ENCODE data around the gene MTG1. TPM values are rescaled to one million over a fixed set of nuclear protein-coding genes. Genes with fewer than 3 reads are reported as not detected.

Gene MTG1
- total RNA-seq, 1 donor from 2014 or later, result 65.2 TPM

DNA sequence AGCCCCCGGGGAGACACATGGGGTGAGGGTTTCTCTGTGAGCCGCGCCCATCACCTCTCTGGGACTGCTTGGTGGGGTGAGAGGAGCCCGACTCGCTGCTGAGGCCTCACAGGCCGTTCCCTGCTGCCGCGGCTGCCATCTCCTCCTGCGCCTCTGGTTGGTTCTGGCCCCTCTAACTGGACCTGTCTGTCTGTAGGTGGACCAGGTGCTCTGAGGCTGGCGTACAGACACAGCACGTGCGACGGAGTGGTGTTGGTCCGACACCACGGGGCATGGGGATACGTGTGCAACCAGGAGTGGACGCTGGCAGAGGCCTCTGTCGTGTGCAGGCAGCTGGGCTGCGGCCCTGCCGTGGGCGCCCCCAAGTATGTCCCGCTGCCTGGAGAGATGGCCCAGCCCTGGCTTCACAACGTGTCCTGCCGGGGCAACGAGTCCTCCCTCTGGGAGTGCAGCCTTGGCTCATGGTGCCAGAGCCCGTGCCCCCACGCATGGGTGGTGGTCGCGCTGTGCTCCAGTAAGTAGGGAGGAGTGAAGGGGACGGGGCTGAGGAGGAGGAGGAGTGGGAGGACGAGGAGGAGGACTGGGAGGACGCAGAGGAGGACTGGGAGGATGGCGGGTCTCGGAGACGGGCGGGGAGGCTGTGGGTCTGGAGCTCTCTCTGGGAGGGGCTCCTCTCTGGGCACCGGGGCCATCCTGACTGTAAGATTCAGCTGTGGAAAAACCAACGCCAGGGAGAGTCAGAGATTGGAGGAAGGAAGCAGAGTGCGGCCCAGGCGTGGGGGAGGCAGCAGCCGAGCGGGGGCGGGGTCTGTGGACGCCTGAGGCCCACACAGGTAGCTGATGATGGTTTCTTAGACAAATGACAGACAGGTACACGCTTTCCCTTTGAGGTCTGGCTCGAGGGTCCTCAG is 62.3 kb downstream of the MTG1 start:
- DNase-seq (ENCODE audit: extremely low spot score, unreplicated experiment), result peak; percentile 81
- Mint-ChIP-seq H3K27ac (ENCODE audit: unreplicated experiment) (no peak overlapping the region), H3K36me3 (ENCODE audit: unreplicated experiment) (peaks cover 2% of the 10 kb centered on the region), H3K9me3 (ENCODE audit: unreplicated experiment) (peaks cover 4% of the 10 kb centered on the region), H3K4me1 (ENCODE audit: unreplicated experiment) (no peaks in the 10 kb centered on the region), H3K27me3 (ENCODE audit: unreplicated experiment) (no peaks in the 10 kb centered on the region), H3K4me3 (ENCODE audit: unreplicated experiment) (no peak overlapping the region)
- TF ChIP-seq, protein P1, sequence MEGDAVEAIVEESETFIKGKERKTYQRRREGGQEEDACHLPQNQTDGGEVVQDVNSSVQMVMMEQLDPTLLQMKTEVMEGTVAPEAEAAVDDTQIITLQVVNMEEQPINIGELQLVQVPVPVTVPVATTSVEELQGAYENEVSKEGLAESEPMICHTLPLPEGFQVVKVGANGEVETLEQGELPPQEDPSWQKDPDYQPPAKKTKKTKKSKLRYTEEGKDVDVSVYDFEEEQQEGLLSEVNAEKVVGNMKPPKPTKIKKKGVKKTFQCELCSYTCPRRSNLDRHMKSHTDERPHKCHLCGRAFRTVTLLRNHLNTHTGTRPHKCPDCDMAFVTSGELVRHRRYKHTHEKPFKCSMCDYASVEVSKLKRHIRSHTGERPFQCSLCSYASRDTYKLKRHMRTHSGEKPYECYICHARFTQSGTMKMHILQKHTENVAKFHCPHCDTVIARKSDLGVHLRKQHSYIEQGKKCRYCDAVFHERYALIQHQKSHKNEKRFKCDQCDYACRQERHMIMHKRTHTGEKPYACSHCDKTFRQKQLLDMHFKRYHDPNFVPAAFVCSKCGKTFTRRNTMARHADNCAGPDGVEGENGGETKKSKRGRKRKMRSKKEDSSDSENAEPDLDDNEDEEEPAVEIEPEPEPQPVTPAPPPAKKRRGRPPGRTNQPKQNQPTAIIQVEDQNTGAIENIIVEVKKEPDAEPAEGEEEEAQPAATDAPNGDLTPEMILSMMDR (IDR thresholded peaks at IDR 0.05), result no peak

- Mint-ChIP-seq H3K27me3 (ENCODE audit: unreplicated experiment) (no peaks in the 10 kb centered on the region), H3K36me3 (ENCODE audit: unreplicated experiment) (peaks cover 2% of the 10 kb centered on the region), H3K27ac (ENCODE audit: unreplicated experiment) (no peak overlapping the region), H3K4me3 (ENCODE audit: unreplicated experiment) (no peak overlapping the region), H3K4me1 (ENCODE audit: unreplicated experiment) (no peaks in the 10 kb centered on the region), H3K9me3 (ENCODE audit: unreplicated experiment) (peaks cover 4% of the 10 kb centered on the region)
- TF ChIP-seq, protein P1 (IDR thresholded peaks at IDR 0.05), result no peak
- DNase-seq (ENCODE audit: extremely low spot score, unreplicated experiment), result peak; percentile 83
These were observed 63.3 kb downstream of the MTG1 start for GRCh38 chr10:133457100-133457841.

GRCh38 chr10:133458021-133458709 is 64.2 kb downstream of the MTG1 start:
- peaks cover 2% of the 10 kb centered on the region for H3K36me3 Mint-ChIP-seq (ENCODE audit: unreplicated experiment)
- TF ChIP-seq, protein P1 (IDR thresholded peaks at IDR 0.05), result no peak
- H3K4me1 Mint-ChIP-seq (ENCODE audit: unreplicated experiment), result no peaks in the 10 kb centered on the region
- peaks cover 2% of the 10 kb centered on the region for H3K9me3 Mint-ChIP-seq (ENCODE audit: unreplicated experiment)
- H3K4me3 Mint-ChIP-seq (ENCODE audit: unreplicated experiment), result no peak overlapping the region
- no peak overlapping the region for H3K27ac Mint-ChIP-seq (ENCODE audit: unreplicated experiment)
- peak; percentile 83 for DNase-seq (ENCODE audit: extremely low spot score, unreplicated experiment)
- no peaks in the 10 kb centered on the region for H3K27me3 Mint-ChIP-seq (ENCODE audit: unreplicated experiment)

DNA sequence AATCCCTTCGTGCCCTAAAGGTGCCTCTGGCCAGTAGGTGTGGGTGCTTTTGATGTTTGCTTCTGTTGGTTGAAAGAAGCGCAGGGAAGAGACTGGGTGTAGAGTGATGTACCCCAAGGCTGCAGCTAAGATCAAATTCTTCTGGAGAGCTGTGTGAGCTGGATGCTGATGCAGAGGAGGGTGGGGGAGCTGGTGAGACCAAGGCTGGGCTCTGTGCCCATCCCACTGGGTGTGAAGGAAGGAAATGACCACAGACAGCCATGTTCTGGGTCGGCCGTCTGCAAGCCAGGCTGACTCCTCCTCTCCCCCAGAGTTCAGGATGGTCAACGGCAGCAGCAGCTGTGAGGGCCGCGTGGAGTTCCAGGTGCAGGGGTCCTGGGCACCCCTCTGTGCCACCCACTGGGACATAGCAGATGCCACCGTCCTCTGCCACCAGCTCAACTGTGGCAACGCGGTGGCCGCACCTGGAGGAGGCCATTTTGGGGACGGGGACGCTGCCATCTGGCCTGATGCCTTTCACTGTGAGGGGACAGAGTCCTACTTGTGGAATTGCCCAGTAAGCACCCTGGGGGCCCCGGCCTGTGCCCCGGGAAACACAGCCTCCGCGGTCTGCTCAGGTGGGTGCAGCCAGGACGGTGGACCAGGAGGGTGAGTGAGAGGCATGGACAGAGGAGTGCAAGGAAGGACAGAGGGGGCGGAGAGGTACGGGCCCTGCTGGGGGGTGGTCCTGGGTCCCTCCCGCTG is 64.9 kb downstream of the MTG1 start:
- TF ChIP-seq, protein P1 (IDR thresholded peaks at IDR 0.05), result no peak
- no peak overlapping the region for H3K4me3 Mint-ChIP-seq (ENCODE audit: unreplicated experiment)
- H3K27ac Mint-ChIP-seq (ENCODE audit: unreplicated experiment), result no peak overlapping the region
- peaks cover 5% of the 10 kb centered on the region for H3K9me3 Mint-ChIP-seq (ENCODE audit: unreplicated experiment)
- H3K4me1 Mint-ChIP-seq (ENCODE audit: unreplicated experiment), result no peaks in the 10 kb centered on the region
- H3K27me3 Mint-ChIP-seq (ENCODE audit: unreplicated experiment), result no peaks in the 10 kb centered on the region
- H3K36me3 Mint-ChIP-seq (ENCODE audit: unreplicated experiment), result peaks cover 2% of the 10 kb centered on the region
- peak; percentile 84 for DNase-seq (ENCODE audit: extremely low spot score, unreplicated experiment)

Data from osteocyte (in vitro differentiated cells).